GM18520 (cell line): ENCODE data around the gene RGPD4.

ENCODE experiments used
- ATAC-seq: cut with Tn5 transposase; IDR thresholded peaks from one replicate; pipeline ENCODE4 v1.9.1; 2021; ENCODE audit not compliant: unreplicated experiment

RGPD4 gene

GRCh38 chr2:107927034-107927534, 100.4 kb downstream of the RGPD4 start:
- ATAC-seq = no peak

GRCh38 chr2:107931412-107931811, 104.7 kb downstream of the RGPD4 start:
- no peak for ATAC-seq

GRCh38 chr2:107932488-107932887, 105.8 kb downstream of the RGPD4 start:
- no peak for ATAC-seq

GRCh38 chr2:107932979-107933378, 106.3 kb downstream of the RGPD4 start:
- no peak for ATAC-seq

- ATAC-seq = no peak
Measured at GRCh38 chr2:107936433-107937359, 110.0 kb downstream of the RGPD4 start.
